ENCODE results near the gene COA8. TPM values are rescaled to one million over a fixed set of nuclear protein-coding genes. Genes with fewer than 3 reads are reported as not detected.

The COA8 gene
- total and polyA plus RNA-seq, 2 of the 8 experiments (the other 6 are each of a cell fraction or from before 2014, with no cell fraction given) = 7.1 to 35.5 TPM

- Histone ChIP-seq H4K20me1 (replicated peaks in 1 of 2; ENCODE audit: control insufficient read depth in 1 of 2, insufficient read depth in 2 of 2, low read length in 2 of 2) (peaks cover 13 to 47% of the 10 kb centered on the region in 2 experiments), H3K79me1 (ENCODE audit: low read depth, low read length) (peaks cover 24% of the 10 kb centered on the region), H3K23ac (ENCODE audit: insufficient read length) (no peak overlapping the region), H3K56ac (replicated peaks; ENCODE audit: insufficient read length, low read depth, low read length) (no peak overlapping the region), H3K18ac (ENCODE audit: extremely low read depth, low read length) (no peak overlapping the region), H2AK5ac (ENCODE audit: low read depth, low read length) (no peak overlapping the region), H3K9ac (replicated peaks in 1 of 4; ENCODE audit: extremely low read depth in 1 of 4, low read depth in 3 of 4, low read length in 3 of 4) (no peak overlapping the region), H3K36me3 (ENCODE audit: control insufficient read depth in 2 of 4, insufficient read depth in 4 of 4, low read length in 3 of 4) (peaks cover 0 to 17% (median 1%) of the 10 kb centered on the region in 4 experiments; a peak in 3 of 8 replicates), H4K5ac (ENCODE audit: insufficient read length, low read depth, low read length) (no peak overlapping the region), H3K14ac (ENCODE audit: insufficient read length) (no peak overlapping the region), H4K8ac (ENCODE audit: extremely low read depth, insufficient read depth, low read length) (no peak overlapping the region), H4K91ac (replicated peaks; ENCODE audit: insufficient read length, low read length) (no peak overlapping the region), H2BK120ac (replicated peaks; ENCODE audit: low read depth, low read length) (no peak overlapping the region), H3K9me3 (ENCODE audit: insufficient read depth in 2 of 2, low read depth in 1 of 2, low read length in 1 of 2) (no peaks in the 10 kb centered on the region), H2BK5ac (ENCODE audit: low read depth, low read length) (no peak overlapping the region), H2BK12ac (ENCODE audit: low read depth, low read length) (no peak overlapping the region), H3K4me2 (ENCODE audit: insufficient read depth in 1 of 2, low read depth in 2 of 2, low read length in 2 of 2) (no peak overlapping the region), H2BK20ac (ENCODE audit: low read length) (no peak overlapping the region), H3K4ac (replicated peaks; ENCODE audit: insufficient read length, low read depth, low read length) (no peak overlapping the region), H3K27me3 (replicated peaks in 1 of 4; ENCODE audit: control insufficient read depth in 3 of 4, extremely low read depth in 1 of 4, insufficient read depth in 3 of 4, low read length in 3 of 4) (no peaks in the 10 kb centered on the region; a peak in 2 of 7 replicates), H3K4me1 (replicated peaks in 1 of 4; ENCODE audit: control insufficient read depth in 3 of 4, insufficient read depth in 4 of 4, low read length in 3 of 4) (peaks cover 0 to 9% (median 7%) of the 10 kb centered on the region in 4 experiments; a peak in 6 of 7 replicates), H3K79me2 (ENCODE audit: control insufficient read depth in 1 of 2, insufficient read depth in 2 of 2, low read length in 2 of 2) (peaks cover 5 to 20% of the 10 kb centered on the region in 2 experiments; a peak in 3 of 4 replicates), H3K27ac (ENCODE audit: low read depth, low read length) (no peak overlapping the region), H3K4me3 (ENCODE audit: extremely low read depth in 1 of 4, insufficient read depth in 2 of 4, low read depth in 3 of 4, low read length in 4 of 4) (no peak overlapping the region), H3K23me2 (ENCODE audit: low read depth, low read length) (peaks cover 8% of the 10 kb centered on the region; the same call in 1 of the 2 replicates), H2AFZ (ENCODE audit: low read length) (no peak overlapping the region), H2BK15ac (ENCODE audit: low read length) (no peak overlapping the region)
- DNase-seq (ENCODE audit: low read depth in 1 of 2, low spot score in 2 of 2) (no peak), FAIRE-seq (no peak)
- WGBS, 2 experiments (ENCODE audit: extremely low coverage in 1 of 2, insufficient coverage in 1 of 2, insufficient read length in 1 of 2, insufficient replicate concordance in 2 of 2, low coverage in 1 of 2, low lambda C conversion rate in 2 of 2, missing lambda C conversion rate in 1 of 2) = 94% methylated on average over 21 of the region's 23 CpGs; no CpG with 5 or more reads in 1 of the 2 experiments
- ChIA-PET CTCF (ENCODE audit: partially characterized antibody) (interaction anchor here (12.5 to 28.8 kb wide), 2 partner anchors 13 to 24 kb away, joined by 230 to 921 read pairs; partner anchors contain the start of gene CKB), POLR2A (ENCODE audit: partially characterized antibody) (interaction anchor here (0.7 to 29.8 kb wide), 4 partner anchors 7 to 20 kb away, joined by 3 to 844 read pairs (median 72); partner anchors contain the start of gene CKB)
- TF ChIP-seq BCL11A (IDR thresholded peaks at IDR 0.05; ENCODE audit: low read depth in 2 of 2, low read length in 2 of 2) = no peak
- no peak for TF ChIP-seq POLR2AphosphoS5 (IDR thresholded peaks at IDR 0.05; ENCODE audit: low read depth, low read length)
- TF ChIP-seq HDAC6 (IDR thresholded peaks at IDR 0.05; ENCODE audit: low read depth, low read length) = no peak
- TF ChIP-seq KDM1A (IDR thresholded peaks at IDR 0.05; ENCODE audit: borderline replicate concordance, low read length) = no peak
- no peak for TF ChIP-seq TCF12 (IDR thresholded peaks at IDR 0.05; ENCODE audit: low read depth, low read length)
- no peak for TF ChIP-seq TEAD4 (IDR thresholded peaks at IDR 0.05; ENCODE audit: low read depth, low read length)
- TF ChIP-seq RXRA (IDR thresholded peaks at IDR 0.05; ENCODE audit: insufficient read depth, low read depth, low read length) = no peak
- TF ChIP-seq SP2 (IDR thresholded peaks at IDR 0.05; ENCODE audit: low read length) = no peak
- TF ChIP-seq SIRT6 (IDR thresholded peaks at IDR 0.05; ENCODE audit: low read length) = no peak
- no peak for TF ChIP-seq EP300 (IDR thresholded peaks at IDR 0.05; ENCODE audit: borderline replicate concordance in 1 of 2, low read depth in 2 of 2, low read length in 2 of 2)
- no peak for TF ChIP-seq RAD21 (IDR thresholded peaks at IDR 0.05 in 1 of 2, conservative IDR thresholded peaks at IDR 0.05 in 1 of 2; ENCODE audit: low read depth in 2 of 2, low read length in 2 of 2)
- TF ChIP-seq CBX8 (IDR thresholded peaks at IDR 0.05; ENCODE audit: borderline replicate concordance, low read depth, low read length) = no peak
Observed at GRCh38 chr14:103533137-103533998, 29.4 kb upstream of the COA8 start.

Measured in H1 (cell line).